Loucy (cell line): ENCODE measurements around the gene MTHFR.

Experiments used
- H2AFZ ChIP-seq: fragments of 200-600 bp; sonication (generic); 2 replicates; pipeline ENCODE4 v1.6.0; 2016; ENCODE audit warnings: antibody characterized with exemption, mild to moderate bottlenecking, low read length, moderate library complexity
- H3F3A ChIP-seq: fragments of 200-600 bp; 2 replicates; pipeline ENCODE4 v1.6.0; 2016; ENCODE audit warnings: antibody characterized with exemption, low read depth, mild to moderate bottlenecking
- H3K27me3 ChIP-seq: fragments of 200-600 bp; sonication (generic); 2 replicates; pipeline ENCODE4 v1.6.1; 2014; ENCODE audit warnings: low read length, mild to moderate bottlenecking; ENCODE audit not compliant: insufficient read depth, poor library complexity, severe bottlenecking
- H3K36me3 ChIP-seq: fragments of 200-600 bp; sonication (generic); 2 replicates; pipeline ENCODE4 v1.6.1; 2016; ENCODE audit warnings: low read length; ENCODE audit not compliant: insufficient read depth
- H3K4me1 ChIP-seq: fragments of 200-600 bp; sonication (generic); 2 replicates; pipeline ENCODE4 v1.5.1; 2014; ENCODE audit warnings: low read length, mild to moderate bottlenecking; ENCODE audit not compliant: insufficient read depth, poor library complexity, severe bottlenecking
- H3K4me2 ChIP-seq: fragments of 200-600 bp; sonication (generic); 2 replicates; pipeline ENCODE4 v1.6.0; 2014; ENCODE audit warnings: antibody characterized with exemption, low read length, low read depth, mild to moderate bottlenecking; ENCODE audit not compliant: poor library complexity, severe bottlenecking
- H3K4me3 ChIP-seq: fragments of 200-600 bp; sonication (generic); 2 replicates; pipeline ENCODE4 v1.5.1; 2014; ENCODE audit warnings: low read length, mild to moderate bottlenecking, mixed read lengths; ENCODE audit not compliant: poor library complexity, severe bottlenecking
- H3K79me2 ChIP-seq: fragments of 200-600 bp; sonication (generic); 2 replicates; pipeline ENCODE4 v1.6.1; 2014; ENCODE audit warnings: low read length; ENCODE audit not compliant: insufficient read depth
- H3K9ac ChIP-seq: fragments of 200-600 bp; sonication (generic); 2 replicates; pipeline ENCODE4 v1.6.0; 2014; ENCODE audit warnings: mild to moderate bottlenecking, low read depth, low read length, moderate library complexity; ENCODE audit not compliant: poor library complexity, severe bottlenecking
- H3K9me2 ChIP-seq: fragments of 200-600 bp; sonication (generic); replicated peaks from 2 replicates; pipeline ENCODE4 v1.6.1; 2016; ENCODE audit warnings: low read depth, low read length, mixed read lengths
- H3K9me3 ChIP-seq: fragments of 200-600 bp; sonication (generic); 2 replicates; pipeline ENCODE4 v1.6.1; 2014; ENCODE audit warnings: mild to moderate bottlenecking, antibody characterized with exemption, low read length, low read depth; ENCODE audit not compliant: insufficient read depth
- H4K20me1 ChIP-seq: fragments of 200-600 bp; sonication (generic); 2 replicates; pipeline ENCODE4 v1.6.0; 2014; ENCODE audit warnings: antibody characterized with exemption, low read length, mild to moderate bottlenecking; ENCODE audit not compliant: insufficient read depth, poor library complexity, severe bottlenecking
- EZH2phosphoT487 ChIP-seq: fragments of 200-600 bp; IDR thresholded peaks from 2 replicates; pipeline ENCODE4 v1.6.1; 2018; ENCODE audit warnings: antibody characterized with exemption, mild to moderate bottlenecking, moderate library complexity, borderline replicate concordance
- TF ChIP-seq, protein P1 (sequence below): fragments of 200-600 bp; sonication (generic); conservative IDR thresholded peaks from 2 replicates; pipeline ENCODE4 v1.5.1; 2014; ENCODE audit warnings: mild to moderate bottlenecking, antibody characterized with exemption, low read length

The MTHFR gene

DNA sequence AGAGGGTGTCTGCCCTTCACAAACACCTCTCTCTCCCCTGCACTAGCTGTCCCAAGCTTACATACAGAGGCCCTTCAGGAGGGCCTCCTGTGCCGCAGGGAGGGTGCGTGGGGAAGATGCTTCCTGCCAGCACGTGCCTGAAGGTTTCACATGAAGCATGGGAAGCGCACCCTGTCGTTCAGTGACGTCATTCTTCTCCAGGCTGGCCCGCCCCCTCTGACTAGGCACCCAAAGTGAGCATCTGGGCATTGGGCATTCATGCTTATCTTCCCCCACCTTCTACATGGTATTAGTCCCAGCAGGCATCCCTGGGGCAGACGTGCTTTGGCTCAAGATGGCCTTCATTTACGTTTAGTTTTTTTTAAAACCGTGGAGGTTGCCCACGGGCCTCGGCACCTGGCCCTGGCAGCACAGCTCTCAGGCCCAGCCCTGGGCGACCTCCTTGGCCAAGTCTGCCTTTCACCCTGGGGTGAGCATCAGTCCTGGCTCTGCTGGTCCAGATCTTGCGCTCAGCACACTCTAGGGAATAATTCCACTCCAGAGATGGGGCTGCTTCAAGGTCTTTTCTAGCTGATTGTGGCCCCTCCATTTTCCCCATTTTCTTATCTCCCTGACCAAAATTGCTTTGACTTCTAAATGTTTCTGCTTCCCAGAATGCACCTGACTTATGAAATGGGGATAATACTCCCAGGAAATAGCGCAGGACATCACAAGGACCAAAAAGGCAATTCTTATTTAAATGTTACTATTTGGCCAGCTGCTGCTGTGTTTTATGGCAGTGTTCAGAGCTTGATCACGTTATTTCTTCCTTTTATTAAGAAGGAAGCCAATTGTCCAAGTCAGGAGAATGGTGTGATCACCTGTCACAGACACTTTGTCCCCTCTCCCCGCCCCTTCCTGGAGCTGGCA is 35.7 kb upstream of the MTHFR start:
- H3K4me3 ChIP-seq: peak overlapping the region; percentile 42
- H3K4me2 ChIP-seq: peak overlapping the region; percentile 77
- H3K79me2 ChIP-seq: no peaks in the 10 kb centered on the region
- H3K36me3 ChIP-seq: peaks cover 51% of the 10 kb centered on the region; the same call in 1 of the 2 replicates
- no peak for TF ChIP-seq EZH2phosphoT487
- TF ChIP-seq, protein P1, sequence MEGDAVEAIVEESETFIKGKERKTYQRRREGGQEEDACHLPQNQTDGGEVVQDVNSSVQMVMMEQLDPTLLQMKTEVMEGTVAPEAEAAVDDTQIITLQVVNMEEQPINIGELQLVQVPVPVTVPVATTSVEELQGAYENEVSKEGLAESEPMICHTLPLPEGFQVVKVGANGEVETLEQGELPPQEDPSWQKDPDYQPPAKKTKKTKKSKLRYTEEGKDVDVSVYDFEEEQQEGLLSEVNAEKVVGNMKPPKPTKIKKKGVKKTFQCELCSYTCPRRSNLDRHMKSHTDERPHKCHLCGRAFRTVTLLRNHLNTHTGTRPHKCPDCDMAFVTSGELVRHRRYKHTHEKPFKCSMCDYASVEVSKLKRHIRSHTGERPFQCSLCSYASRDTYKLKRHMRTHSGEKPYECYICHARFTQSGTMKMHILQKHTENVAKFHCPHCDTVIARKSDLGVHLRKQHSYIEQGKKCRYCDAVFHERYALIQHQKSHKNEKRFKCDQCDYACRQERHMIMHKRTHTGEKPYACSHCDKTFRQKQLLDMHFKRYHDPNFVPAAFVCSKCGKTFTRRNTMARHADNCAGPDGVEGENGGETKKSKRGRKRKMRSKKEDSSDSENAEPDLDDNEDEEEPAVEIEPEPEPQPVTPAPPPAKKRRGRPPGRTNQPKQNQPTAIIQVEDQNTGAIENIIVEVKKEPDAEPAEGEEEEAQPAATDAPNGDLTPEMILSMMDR: no peak
- H3F3A ChIP-seq: peaks cover 20% of the 10 kb centered on the region; the same call in 1 of the 2 replicates
- peak overlapping the region; percentile 69 for H3K9ac ChIP-seq
- H4K20me1 ChIP-seq: peaks cover 3% of the 10 kb centered on the region
- peaks cover 27% of the 10 kb centered on the region for H3K4me1 ChIP-seq
- no peaks in the 10 kb centered on the region for H3K9me2 ChIP-seq
- H2AFZ ChIP-seq: no peak overlapping the region
- H3K9me3 ChIP-seq: no peaks in the 10 kb centered on the region
- no peaks in the 10 kb centered on the region for H3K27me3 ChIP-seq

DNA sequence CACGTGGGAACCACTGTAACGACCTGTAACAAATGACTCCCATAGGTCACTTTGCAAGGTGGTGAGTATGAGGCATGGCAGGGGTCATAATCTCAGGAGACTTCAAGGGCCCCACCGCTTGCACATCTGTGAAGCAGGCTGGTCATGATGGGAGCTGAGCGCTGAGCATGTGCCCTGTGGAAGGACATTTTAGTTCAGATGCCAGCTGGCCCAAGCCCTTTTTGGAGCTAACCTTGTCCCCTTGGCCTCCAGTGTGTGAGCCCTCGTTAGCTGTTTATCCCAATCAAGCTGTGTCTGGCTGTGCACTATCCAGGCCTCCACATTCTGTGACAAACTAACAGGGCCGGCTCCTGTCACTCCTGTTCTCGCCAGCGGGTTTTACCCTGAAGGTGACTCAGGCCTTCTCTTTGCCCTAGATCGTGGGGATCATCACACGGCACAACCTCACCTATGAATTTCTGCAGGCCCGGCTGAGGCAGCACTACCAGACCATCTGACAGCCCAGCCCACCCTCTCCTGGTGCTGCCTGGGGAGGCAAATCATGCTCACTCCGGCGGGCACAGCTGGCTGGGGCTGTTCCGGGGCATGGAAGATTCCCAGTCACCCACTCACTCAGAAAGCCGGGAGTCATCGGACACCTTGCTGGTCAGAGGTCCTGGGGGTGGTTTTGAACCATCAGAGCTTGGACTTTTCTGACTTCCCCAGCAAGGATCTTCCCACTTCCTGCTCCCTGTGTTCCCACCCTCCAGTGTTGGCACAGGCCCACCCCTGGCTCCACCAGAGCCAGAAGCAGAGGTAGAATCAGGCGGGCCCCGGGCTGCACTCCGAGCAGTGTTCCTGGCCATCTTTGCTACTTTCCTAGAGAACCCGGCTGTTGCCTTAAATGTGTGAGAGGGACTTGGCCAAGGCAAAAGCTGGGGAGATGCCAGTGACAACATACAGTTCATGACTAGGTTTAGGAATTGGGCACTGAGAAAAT is 34.3 kb upstream of the MTHFR start:
- Histone ChIP-seq H3K9me2 (no peaks in the 10 kb centered on the region), H4K20me1 (peaks cover 3% of the 10 kb centered on the region), H3K4me3 (no peak overlapping the region), H3K9ac (no peak overlapping the region), H3K4me1 (peaks cover 27% of the 10 kb centered on the region), H3K4me2 (no peak overlapping the region), H3K36me3 (peaks cover 65% of the 10 kb centered on the region; the same call in 1 of the 2 replicates), H3K9me3 (no peaks in the 10 kb centered on the region), H3F3A (peaks cover 17% of the 10 kb centered on the region; the same call in 1 of the 2 replicates), H3K27me3 (no peaks in the 10 kb centered on the region), H3K79me2 (no peaks in the 10 kb centered on the region), H2AFZ (no peak overlapping the region)
- no peak for TF ChIP-seq EZH2phosphoT487
- TF ChIP-seq, protein P1: no peak

GRCh38 chr1:11838349-11839272 is 32.8 kb upstream of the MTHFR start:
- Histone ChIP-seq H3K9me2 (no peaks in the 10 kb centered on the region), H4K20me1 (peaks cover 3% of the 10 kb centered on the region), H2AFZ (no peak overlapping the region), H3K4me2 (no peak overlapping the region), H3K79me2 (no peaks in the 10 kb centered on the region), H3K9me3 (no peaks in the 10 kb centered on the region), H3K36me3 (peaks cover 73% of the 10 kb centered on the region; the same call in 1 of the 2 replicates), H3K4me3 (no peak overlapping the region), H3K4me1 (peaks cover 27% of the 10 kb centered on the region), H3K9ac (no peak overlapping the region), H3K27me3 (no peaks in the 10 kb centered on the region), H3F3A (peaks cover 17% of the 10 kb centered on the region; the same call in 1 of the 2 replicates)
- TF ChIP-seq, protein P1: peak; percentile 98
- TF ChIP-seq EZH2phosphoT487: no peak
